ENCODE data around the gene CSNK1G2.

The CSNK1G2 gene

DNA sequence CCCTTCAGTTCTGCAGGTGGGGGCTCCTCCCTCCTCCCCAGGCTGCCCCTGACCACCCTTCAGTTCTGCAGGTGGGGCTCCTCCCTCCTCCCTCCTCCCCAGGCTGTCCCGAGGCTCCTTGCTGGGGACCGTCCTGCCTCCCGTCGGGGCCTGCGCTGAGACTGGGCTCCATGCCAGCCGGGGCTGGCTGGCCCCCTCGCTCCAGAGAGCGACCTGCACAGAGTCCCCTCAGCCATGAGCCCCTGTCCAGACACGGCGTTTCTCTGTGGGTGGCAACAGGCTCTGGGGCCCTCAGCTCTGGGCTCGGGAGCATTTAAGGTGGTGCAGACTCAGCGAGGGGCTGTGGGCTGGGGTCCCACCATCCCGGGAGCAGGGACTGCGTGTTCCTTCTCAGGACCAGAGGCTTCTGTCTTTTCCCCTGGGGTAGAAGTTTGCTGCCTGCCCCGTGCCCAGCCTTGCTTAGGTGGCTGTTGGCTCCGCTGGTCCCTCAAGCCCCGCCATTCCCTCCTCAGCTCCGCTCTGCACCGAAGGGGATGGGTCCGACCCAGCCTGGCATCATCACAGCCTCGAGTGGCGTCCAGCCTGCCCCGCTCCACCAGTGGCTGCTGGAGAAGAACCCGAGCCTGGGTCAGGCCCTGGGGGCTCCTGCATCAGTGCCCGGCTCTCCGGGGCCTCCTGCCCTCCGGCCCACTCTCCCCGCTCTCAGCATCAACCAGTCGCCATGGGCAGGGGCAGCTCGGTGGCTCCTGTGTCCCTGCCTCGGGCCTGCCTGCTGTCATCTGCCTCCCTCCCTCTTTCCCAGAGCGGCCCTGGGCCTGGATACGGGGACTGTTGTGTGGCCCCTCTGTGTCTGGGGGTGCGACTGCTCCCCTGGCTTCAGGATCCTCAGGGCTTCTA lies 27.6 kb downstream of the CSNK1G2 start:
- no peak for DNase-seq (ENCODE audit: low read depth)

DNA sequence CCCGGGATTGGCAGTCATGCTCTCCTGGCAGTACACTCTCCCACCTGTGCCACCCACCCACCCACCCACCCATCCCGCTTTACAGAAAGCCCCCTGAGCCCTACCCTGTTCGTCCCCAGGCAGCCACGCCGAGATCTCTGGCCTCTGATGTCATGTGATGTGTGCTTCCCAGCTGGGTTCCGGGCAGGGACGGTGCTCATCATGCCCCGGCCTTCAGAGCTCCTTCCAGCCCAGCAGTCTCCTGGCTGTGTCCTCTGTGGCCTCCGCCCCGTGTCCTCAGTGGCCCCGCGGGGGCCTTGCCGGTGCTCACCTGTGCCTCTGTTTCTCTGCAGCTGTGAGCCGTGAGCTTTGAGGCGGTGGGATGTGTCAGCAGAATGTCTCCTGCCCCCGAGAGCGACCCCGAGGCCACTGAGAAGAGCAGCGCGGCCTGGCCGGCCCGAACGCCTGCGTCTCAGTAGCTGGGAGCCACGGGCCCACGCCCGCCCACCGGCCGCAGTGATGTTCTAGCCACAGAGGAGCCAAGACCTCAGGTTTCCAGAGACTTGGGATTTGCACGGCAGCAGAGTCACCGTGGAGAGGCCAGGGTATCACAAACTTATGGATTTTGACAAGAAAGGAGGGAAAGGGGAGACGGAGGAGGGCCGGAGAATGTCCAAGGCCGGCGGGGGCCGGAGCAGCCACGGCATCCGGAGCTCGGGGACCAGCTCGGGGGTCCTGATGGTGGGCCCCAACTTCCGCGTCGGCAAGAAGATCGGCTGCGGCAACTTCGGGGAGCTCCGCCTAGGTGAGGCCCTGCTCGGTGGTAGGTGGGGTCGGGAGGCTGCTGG lies 28.4 kb downstream of the CSNK1G2 start:
- DNase-seq (ENCODE audit: low read depth): no peak

- DNase-seq (ENCODE audit: low read depth): no peak
Observed at GRCh38 chr19:1970003-1970805, 29.2 kb downstream of the CSNK1G2 start.

GRCh38 chr19:1970806-1971502 lies 30.0 kb downstream of the CSNK1G2 start:
- no peak for DNase-seq (ENCODE audit: low read depth)

DNA sequence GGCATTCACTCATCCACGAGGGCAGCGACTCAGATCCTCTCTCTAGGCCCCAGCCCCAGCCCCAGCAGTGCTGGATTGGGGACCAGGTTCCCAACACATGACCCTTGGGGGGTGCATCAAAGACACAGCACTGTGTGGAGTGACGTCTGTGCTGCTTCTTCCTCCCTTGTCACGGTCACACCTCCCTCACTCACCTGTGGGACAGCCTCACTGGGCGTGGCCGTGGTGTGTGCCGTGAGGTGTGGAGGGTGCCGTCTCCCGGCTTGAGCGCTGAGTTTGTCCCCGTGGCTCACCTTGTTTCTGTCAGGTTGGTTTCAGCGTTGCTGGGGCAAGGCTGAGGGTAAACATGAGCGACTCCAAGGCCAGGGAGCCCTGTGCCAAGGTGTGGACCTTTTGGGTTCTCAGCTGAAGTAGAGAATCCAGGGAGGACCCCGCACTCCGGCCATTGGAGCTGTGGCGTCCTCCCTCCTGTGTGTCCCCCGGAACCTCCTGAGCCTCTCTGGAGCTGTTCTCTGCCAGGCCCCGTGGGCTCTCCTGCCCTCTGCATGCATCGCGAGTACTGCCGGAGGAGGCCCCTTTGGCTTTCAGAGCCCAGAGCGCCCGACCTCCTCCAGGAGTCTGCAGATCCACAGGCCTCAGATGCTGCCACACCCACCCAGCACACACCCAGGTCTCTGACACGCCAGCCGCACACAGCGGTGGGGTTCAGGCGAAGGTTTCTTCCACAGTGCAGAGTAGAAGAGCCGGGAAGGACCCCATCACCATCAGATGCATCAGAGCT lies 33.6 kb downstream of the CSNK1G2 start:
- no peak for DNase-seq (ENCODE audit: low read depth)

- no peak for DNase-seq (ENCODE audit: low read depth)
Observed at GRCh38 chr19:1975162-1975480, 34.1 kb downstream of the CSNK1G2 start.

- no peak for DNase-seq (ENCODE audit: low read depth)
Observed at GRCh38 chr19:1977120-1977519, 36.1 kb downstream of the CSNK1G2 start.

- no peak for DNase-seq (ENCODE audit: low read depth)
Observed at GRCh38 chr19:1978346-1978894, 37.4 kb downstream of the CSNK1G2 start.

GRCh38 chr19:1979017-1979416 lies 38.0 kb downstream of the CSNK1G2 start:
- no peak for DNase-seq (ENCODE audit: low read depth)

- no peak for DNase-seq (ENCODE audit: low read depth)
Observed at GRCh38 chr19:1979642-1980041, 38.7 kb downstream of the CSNK1G2 start.

DNA sequence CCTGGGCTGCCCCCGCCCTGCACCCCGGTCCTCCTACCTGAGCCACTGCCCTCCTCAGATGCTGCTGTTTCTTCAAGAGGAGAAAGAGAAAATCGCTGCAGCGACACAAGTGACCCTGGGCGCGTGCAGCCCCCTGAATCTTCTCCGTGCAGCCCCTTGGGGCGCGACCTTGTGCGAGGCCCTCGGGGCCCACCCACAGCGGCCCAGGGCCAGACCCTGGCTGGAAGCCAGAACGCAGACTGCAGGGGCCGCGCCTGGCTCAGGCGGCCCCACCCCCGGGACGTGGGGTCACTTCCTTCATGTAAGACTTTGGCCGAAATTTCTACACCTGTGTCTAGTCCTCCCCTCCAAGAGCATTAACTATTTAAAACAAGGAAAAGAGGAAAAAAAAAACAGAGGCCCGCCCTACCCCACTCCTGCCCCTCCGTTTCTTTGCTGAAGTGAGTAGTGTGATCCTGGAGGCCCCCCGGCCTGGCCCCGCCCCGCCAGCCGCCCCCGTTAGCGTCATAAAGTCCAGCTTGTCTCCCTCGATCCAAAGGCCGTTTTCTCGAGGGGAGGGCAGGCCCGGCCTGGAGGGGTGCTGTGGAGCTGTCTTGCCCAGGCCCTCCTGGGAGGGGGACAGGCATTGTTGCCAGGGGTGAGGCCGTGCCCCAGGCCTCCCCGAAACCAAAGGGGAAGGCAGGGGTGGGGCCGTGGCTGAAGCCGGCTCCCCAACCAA lies 39.3 kb downstream of the CSNK1G2 start:
- DNase-seq (ENCODE audit: low read depth): no peak

GRCh38 chr19:1980809-1981181 lies 39.8 kb downstream of the CSNK1G2 start:
- no peak for DNase-seq (ENCODE audit: low read depth)

- DNase-seq (ENCODE audit: low read depth): no peak
Observed at GRCh38 chr19:1981253-1981652, 40.3 kb downstream of the CSNK1G2 start.

- DNase-seq (ENCODE audit: low read depth): no peak
Observed at GRCh38 chr19:1984357-1984756, 43.4 kb downstream of the CSNK1G2 start.

DNA sequence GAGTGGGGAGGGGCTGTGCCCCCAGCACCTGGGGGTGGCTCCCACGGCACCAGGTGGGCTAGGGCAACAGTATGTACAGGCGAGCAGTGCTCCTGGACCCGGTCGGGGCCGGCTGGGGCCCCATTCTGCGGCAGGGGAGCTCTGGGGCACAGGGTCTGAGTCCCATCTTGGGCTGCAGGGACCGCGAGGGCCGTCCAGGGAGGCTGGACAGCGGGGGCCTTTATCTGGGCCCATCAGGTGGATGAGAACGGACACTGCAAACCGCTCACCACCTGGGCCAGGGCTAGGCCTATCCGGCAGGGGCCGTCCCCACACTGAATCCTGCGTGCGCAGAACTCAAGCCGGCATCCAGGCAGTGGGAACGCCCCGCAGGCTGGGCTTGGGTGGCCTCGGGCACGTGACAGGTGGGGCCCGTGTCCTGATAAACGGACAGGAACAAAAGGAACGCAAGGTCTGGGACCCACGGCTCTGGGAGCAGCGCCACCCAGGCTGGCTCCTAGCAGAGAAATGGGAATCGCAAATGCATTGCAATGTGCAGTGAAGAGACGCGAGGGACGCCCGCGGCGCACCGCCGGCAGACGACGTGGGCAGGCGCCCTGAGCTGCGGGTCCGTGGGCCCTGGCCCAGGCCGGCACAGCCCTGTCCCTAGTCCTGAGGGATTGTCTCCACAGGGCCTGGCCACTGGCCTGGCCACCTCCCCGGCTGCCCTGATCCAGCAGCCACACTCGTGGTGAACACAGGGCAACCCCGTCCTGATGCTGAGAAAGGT lies 44.8 kb downstream of the CSNK1G2 start:
- DNase-seq (ENCODE audit: low read depth): no peak

DNA sequence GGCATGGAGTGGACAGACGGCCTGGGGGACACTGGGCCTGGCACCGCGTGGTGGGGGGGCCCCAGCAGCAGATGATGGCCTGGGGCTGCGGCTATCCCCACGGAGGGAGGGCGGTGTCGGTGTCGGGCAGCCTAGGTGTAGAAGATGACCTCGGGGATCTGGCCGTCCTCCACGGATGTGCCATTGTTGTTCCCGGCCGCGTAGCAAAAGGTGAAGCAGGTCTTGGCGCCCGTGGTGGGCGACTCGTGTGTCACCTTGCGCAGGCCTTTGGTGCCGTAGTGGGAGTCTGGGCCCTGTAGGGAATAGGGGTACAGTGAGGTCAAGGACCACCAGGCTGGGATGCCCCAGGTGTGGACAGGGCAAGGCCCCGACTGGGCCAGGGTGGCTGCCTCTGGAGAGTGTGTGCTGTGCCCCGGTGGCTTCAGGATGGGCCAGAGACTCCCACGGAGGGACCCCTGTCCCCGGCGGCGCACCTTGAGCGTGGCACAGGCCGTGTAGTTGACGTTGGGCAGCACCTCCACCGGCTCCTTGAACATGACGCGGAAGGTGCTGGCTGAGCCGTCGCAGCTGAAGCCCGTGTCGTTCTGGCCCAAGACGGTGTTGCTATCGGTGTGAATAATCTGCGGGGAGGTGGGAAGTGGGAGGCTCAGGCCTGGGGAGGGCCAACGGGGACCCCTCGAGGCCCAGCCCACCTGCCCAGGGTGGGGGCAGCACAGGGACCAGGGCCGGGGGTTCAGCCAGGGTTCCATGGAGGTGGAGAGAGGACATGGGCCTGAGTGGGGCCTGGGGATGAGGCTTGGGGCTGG lies 45.6 kb downstream of the CSNK1G2 start:
- DNase-seq (ENCODE audit: low read depth): no peak

GRCh38 chr19:1987197-1988187 lies 46.5 kb downstream of the CSNK1G2 start:
- no peak for DNase-seq (ENCODE audit: low read depth)
